ENCODE results near the gene GARIN5B.
"Not testable (repeated sequence)": the region's sequence is repeated elsewhere in the genome, so short reads cannot be mapped to it uniquely, and the experiment has no call there.

DNA sequence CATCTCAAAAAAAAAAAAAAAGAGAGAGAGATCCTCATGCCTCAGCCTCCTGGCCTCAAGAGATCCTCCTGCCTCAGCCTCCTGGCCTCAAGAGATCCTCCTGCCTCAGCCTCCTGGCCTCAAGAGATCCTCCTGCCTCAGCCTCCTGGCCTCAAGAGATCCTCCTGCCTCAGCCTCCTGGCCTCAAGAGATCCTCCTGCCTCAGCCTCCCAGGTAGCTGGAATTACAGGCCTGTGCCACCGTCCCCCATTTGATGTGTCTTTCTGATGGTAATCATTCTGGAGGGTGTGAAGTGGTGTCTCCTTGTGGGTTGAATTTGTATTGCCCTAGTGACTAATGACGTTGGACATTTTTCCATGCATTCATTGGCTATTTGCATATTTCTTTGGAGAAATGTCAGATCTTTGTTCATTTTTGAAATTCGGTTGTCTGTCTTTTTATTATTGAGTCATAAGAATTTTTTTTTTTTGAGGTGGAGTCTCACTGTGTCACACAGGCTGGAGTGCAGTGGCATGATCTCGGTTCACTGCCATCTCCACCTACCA, 34.2 kb downstream of the GARIN5B start:
- not testable (repeated sequence) for TF ChIP-seq POLR2A (IDR thresholded peaks at IDR 0.05; ENCODE audit: low read length); GATA1 (IDR thresholded peaks at IDR 0.05; ENCODE audit: low read depth, low read length)
